GM12878 (cell line): ENCODE measurements around the gene ANKRD30A. TPM values are rescaled to one million over a fixed set of nuclear protein-coding genes. Genes with fewer than 3 reads are reported as not detected.

ENCODE experiments used
- ATAC-seq: fragments of 200-7000 bp; cut with Tn5 transposase; 3 replicates; pipeline ENCODE4 v1.9.1; 2020; ENCODE audit warnings: mild to moderate bottlenecking, moderate library complexity
- BruUV-seq: library from RNA; stranded (reverse); fragments of 400-500 nt; replicated peaks from 2 replicates; lab custom pipeline; 2021; lab: Mats Ljungman, UMichigan
- CTCF ChIA-PET: fragments of 300-600 bp; sonication (Branson Sonifier 250); formaldehyde crosslinking; extraction: SDS; loops from one replicate; lab custom pipeline; 2021; ENCODE audit warnings: inconsistent platforms; lab: Yijun Ruan, JAX
- POLR2A ChIA-PET: fragments of 350-600 bp; formaldehyde crosslinking; extraction: SDS; loops from one replicate; lab custom pipeline; 2021; ENCODE audit warnings: inconsistent platforms; lab: Charles Lee
- RAD21 ChIA-PET: fragments of 300-600 bp; sonication (Branson Sonifier 250); formaldehyde crosslinking; loops from one replicate; lab custom pipeline; 2023; ENCODE audit warnings: antibody characterized with exemption; ENCODE audit not compliant: unreplicated experiment; lab: Charles Lee
- SMC1A ChIA-PET: fragments of 300-600 bp; sonication (Branson Sonifier 250); formaldehyde crosslinking; loops from one replicate; lab custom pipeline; 2023; ENCODE audit not compliant: unreplicated experiment, uncharacterized antibody; lab: Charles Lee
- DNase-seq: peaks from one replicate; pipeline ENCODE4 v3.0.0-alpha.2; 2011; ENCODE audit warnings: low read depth, low spot score
- FAIRE-seq: peaks from 3 replicates; lab custom pipeline; 2011; peaks lifted over from hg19 to GRCh38; lab: Jason Lieb, UNC
- H2AFZ ChIP-seq: 2 replicates; pipeline ENCODE4 v1.6.0; 2011; ENCODE audit warnings: low read depth, low read length, control low read depth; ENCODE audit not compliant: control insufficient read depth
- H3K27ac ChIP-seq: 2 replicates; pipeline ENCODE4 v1.5.1; 2011; ENCODE audit warnings: control low read depth; ENCODE audit not compliant: control insufficient read depth, insufficient read depth
- H3K27me3 ChIP-seq, 2 experiments: replicated peaks in 1 of 2; 2 replicates each; pipeline versions ENCODE4 v1.6.0 to v1.6.1; 2011; ENCODE audit warnings: low read length in 1 of 2; ENCODE audit not compliant: control insufficient read depth in 2 of 2, insufficient read depth in 2 of 2
- H3K36me3 ChIP-seq, 2 experiments: 2 replicates each; pipeline ENCODE4 v1.5.1; 2011; ENCODE audit warnings: low read length in 1 of 2; ENCODE audit not compliant: control insufficient read depth in 2 of 2, insufficient read depth in 2 of 2
- H3K4me1 ChIP-seq: 2 replicates; pipeline ENCODE4 v1.6.1; 2011; ENCODE audit warnings: mild to moderate bottlenecking, low read length, moderate library complexity, mixed read lengths; ENCODE audit not compliant: control insufficient read depth, insufficient read depth
- H3K4me2 ChIP-seq: 2 replicates; pipeline ENCODE4 v1.6.0; 2011; ENCODE audit warnings: control low read depth; ENCODE audit not compliant: control insufficient read depth, insufficient read depth
- H3K4me3 ChIP-seq: fragments of 200-600 bp; sonication (generic); 2 replicates; pipeline ENCODE4 v1.5.1; 2016
- H3K79me2 ChIP-seq: 2 replicates; pipeline ENCODE4 v1.6.0; 2011; ENCODE audit warnings: low read length; ENCODE audit not compliant: control insufficient read depth, insufficient read depth
- H3K9ac ChIP-seq: 2 replicates; pipeline ENCODE4 v1.8.0; 2011; ENCODE audit warnings: low read length, control low read depth, mixed read lengths; ENCODE audit not compliant: control insufficient read depth, insufficient read depth
- H3K9me3 ChIP-seq: replicated peaks from 3 replicates; pipeline ENCODE4 v1.5.1; 2011; ENCODE audit warnings: mild to moderate bottlenecking, low read length; ENCODE audit not compliant: control insufficient read depth, insufficient read depth
- H4K20me1 ChIP-seq: 2 replicates; pipeline ENCODE4 v1.6.0; 2011; ENCODE audit not compliant: control insufficient read depth, insufficient read depth
- ASH2L ChIP-seq: fragments of 300-600, 200-600 bp; sonication (generic); IDR thresholded peaks from 2 replicates; pipeline ENCODE4 v1.6.1; 2017; ENCODE audit warnings: low read depth, mild to moderate bottlenecking, borderline replicate concordance
- BCL11A ChIP-seq: IDR thresholded peaks from 2 replicates; pipeline ENCODE4 v1.6.1; 2011; ENCODE audit warnings: low read depth, low read length
- CBX3 ChIP-seq: fragments of 200-600 bp; sonication (generic); IDR thresholded peaks from 2 replicates; pipeline ENCODE4 v1.6.1; 2016; ENCODE audit warnings: low read depth, borderline replicate concordance
- JUND ChIP-seq: IDR thresholded peaks from 2 replicates; pipeline ENCODE4 v1.6.1; 2012; ENCODE audit warnings: low read depth, mild to moderate bottlenecking, low read length, improper control_type of control experiment, moderate library complexity
- KLF5 ChIP-seq: fragments of 450-650 bp; IDR thresholded peaks from 2 replicates; pipeline ENCODE4 v1.6.1; 2014; ENCODE audit warnings: mild to moderate bottlenecking; ENCODE audit not compliant: partially characterized antibody
- LARP7 ChIP-seq: fragments of 450-650 bp; IDR thresholded peaks from 2 replicates; pipeline ENCODE4 v1.6.1; 2017; ENCODE audit warnings: mild to moderate bottlenecking
- MEF2A ChIP-seq: IDR thresholded peaks from 2 replicates; pipeline ENCODE4 v1.6.1; 2011; ENCODE audit warnings: low read depth, mild to moderate bottlenecking, low read length, moderate library complexity; ENCODE audit not compliant: insufficient read depth
- MTA2 ChIP-seq: fragments of 450-650 bp; IDR thresholded peaks from 2 replicates; pipeline ENCODE4 v1.6.1; 2016; ENCODE audit warnings: low read depth, mild to moderate bottlenecking, moderate library complexity
- POLR2AphosphoS5 ChIP-seq: IDR thresholded peaks from 2 replicates; pipeline ENCODE4 v1.6.1; 2011; ENCODE audit warnings: mild to moderate bottlenecking, low read length, inconsistent platforms
- RUNX3 ChIP-seq: IDR thresholded peaks from 2 replicates; pipeline ENCODE4 v1.6.1; 2012; ENCODE audit warnings: low read length, inconsistent platforms
- SIN3A ChIP-seq: IDR thresholded peaks from 2 replicates; pipeline ENCODE4 v1.6.1; 2012; ENCODE audit warnings: low read depth, low read length, improper control_type of control experiment
- SIX5 ChIP-seq: IDR thresholded peaks from 2 replicates; pipeline ENCODE4 v1.6.1; 2011; ENCODE audit warnings: mild to moderate bottlenecking, low read depth, low read length, moderate library complexity; ENCODE audit not compliant: severe bottlenecking
- TAF1 ChIP-seq: IDR thresholded peaks from 2 replicates; pipeline ENCODE4 v1.6.1; 2011; ENCODE audit warnings: mild to moderate bottlenecking, low read depth, low read length, borderline replicate concordance
- TCF3 ChIP-seq: IDR thresholded peaks from 2 replicates; pipeline ENCODE4 v1.6.1; 2012; ENCODE audit warnings: low read depth, mild to moderate bottlenecking, low read length, borderline replicate concordance; ENCODE audit not compliant: insufficient read depth
- WRNIP1 ChIP-seq: IDR thresholded peaks from 2 replicates; pipeline ENCODE4 v1.6.1; 2011; ENCODE audit warnings: low read depth, low read length, improper control_type of control experiment, borderline replicate concordance
- ZNF384 ChIP-seq: IDR thresholded peaks from 2 replicates; pipeline ENCODE4 v1.6.1; 2012; ENCODE audit warnings: low read depth, mild to moderate bottlenecking, low read length, improper control_type of control experiment, borderline replicate concordance
- ZNF622 ChIP-seq: fragments of 450-650 bp; IDR thresholded peaks from 2 replicates; pipeline ENCODE4 v1.6.1; 2017; ENCODE audit warnings: mild to moderate bottlenecking, inconsistent platforms
- in situ Hi-C: fragments of 300-500 bp; cut with MboI; formaldehyde crosslinking; loops from 9 replicates; pipeline ENCODE4 v1.14.3; 2018; ENCODE audit warnings: mixed read lengths
- intact Hi-C: fragments of 100-400 bp; cut with micrococcal nuclease; formaldehyde crosslinking; loops from one replicate; pipeline ENCODE4 v1.14.2; 2022; ENCODE audit not compliant: unreplicated experiment
- polyA plus RNA-seq, 11 experiments: library from polyadenylated mRNA; depleted of rRNA in 4 of 11; unstranded in 6 of 11; stranded (reverse) in 5 of 11; fragments of >200 nt; fragmentation: Nextera tagmentation in 4 of 11; fragmentation: Illumina TruSeq in 1 of 11; extraction: Ambion mirVana in 4 of 11; extraction: Trizol in 1 of 11; gene quantifications; 1 replicate in 1 of 11; 2 replicates in 10 of 11; pipeline versions ENCODE4 v1.2.1 to v1.2.3, GENCODE V29; 2011 to 2016; ENCODE audit warnings: inconsistent platforms in 2 of 11, missing spikeins in 2 of 11, low read depth in 1 of 11
- total RNA-seq, 4 experiments: library from RNA; depleted of rRNA in 3 of 4; stranded (reverse); fragments of >200 nt in 3 of 4; fragmentation: Illumina TruSeq in 1 of 4; extraction: Trizol in 1 of 4; gene quantifications; 2 replicates each; pipeline versions ENCODE4 v1.2.1 to v1.2.3, GENCODE V29; 2013 to 2021
- TF ChIP-seq, protein P1 (sequence below): fragments of 450-650 bp; IDR thresholded peaks from 2 replicates; pipeline ENCODE4 v1.6.1; 2014; ENCODE audit warnings: mild to moderate bottlenecking
- TF ChIP-seq, protein P2 (sequence below): IDR thresholded peaks from 2 replicates; pipeline ENCODE4 v1.6.1; 2012; ENCODE audit warnings: low read length, inconsistent platforms
- TF ChIP-seq, protein P3 (sequence below): fragments of 450-650 bp; IDR thresholded peaks from 2 replicates; pipeline ENCODE4 v1.6.1; 2016; ENCODE audit warnings: mild to moderate bottlenecking, moderate library complexity, borderline replicate concordance

The ANKRD30A gene
- total and polyA plus RNA-seq, 10 of the 15 experiments (the other 5 are each of a cell fraction or from before 2014, with no cell fraction given), result 0.22 to 3.4 (median 0.74) TPM

DNA sequence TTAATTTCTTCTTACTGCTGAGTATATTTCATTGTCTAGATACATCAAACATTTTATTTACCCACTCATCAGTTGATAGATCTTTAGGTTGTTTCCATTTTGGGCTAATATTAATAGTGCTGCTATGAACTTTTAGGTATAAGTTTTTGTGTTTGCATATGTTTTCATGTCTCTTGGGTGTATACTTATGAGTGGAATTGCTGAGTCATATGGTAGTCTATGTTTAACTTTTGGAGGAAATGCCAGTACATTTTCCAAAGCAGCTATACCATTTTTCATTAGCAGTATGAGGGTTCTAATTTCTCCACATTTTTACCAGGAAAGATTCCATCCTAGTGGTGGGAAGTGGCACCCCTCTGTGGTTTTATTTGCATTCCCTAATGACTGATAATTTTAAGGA is 101.1 kb downstream of the ANKRD30A start:
- Histone ChIP-seq H3K4me2 (no peak overlapping the region), H3K9me3 (no peaks in the 10 kb centered on the region), H3K36me3 (no peaks in the 10 kb centered on the region), H2AFZ (no peak overlapping the region), H3K4me1 (no peaks in the 10 kb centered on the region), H3K79me2 (no peaks in the 10 kb centered on the region), H3K9ac (no peak overlapping the region), H3K27ac (no peak overlapping the region), H3K4me3 (no peak overlapping the region), H4K20me1 (no peaks in the 10 kb centered on the region), H3K27me3 (no peaks in the 10 kb centered on the region)
- ChIA-PET POLR2A (no interaction called here), CTCF (no interaction called here), RAD21 (no interaction called here), SMC1A (interaction anchor here (1.1 kb wide), 1 partner anchor 8 kb away, joined by 3 read pairs; no protein-coding TSS in a partner anchor)
- FAIRE-seq (no peak), DNase-seq (no peak), ATAC-seq (no peak)
- in situ Hi-C loops (no loop called here), intact Hi-C loops (no loop called here)
- TF ChIP-seq JUND (no peak), WRNIP1 (no peak), MEF2A (no peak), CBX3 (no peak), MTA2 (no peak), ZNF384 (no peak), SIN3A (no peak), KLF5 (no peak), SIX5 (no peak), ZNF622 (no peak), RUNX3 (no peak), BCL11A (no peak), TCF3 (no peak), ASH2L (no peak), TAF1 (no peak), LARP7 (no peak), POLR2AphosphoS5 (no peak)
- TF ChIP-seq, protein P1, sequence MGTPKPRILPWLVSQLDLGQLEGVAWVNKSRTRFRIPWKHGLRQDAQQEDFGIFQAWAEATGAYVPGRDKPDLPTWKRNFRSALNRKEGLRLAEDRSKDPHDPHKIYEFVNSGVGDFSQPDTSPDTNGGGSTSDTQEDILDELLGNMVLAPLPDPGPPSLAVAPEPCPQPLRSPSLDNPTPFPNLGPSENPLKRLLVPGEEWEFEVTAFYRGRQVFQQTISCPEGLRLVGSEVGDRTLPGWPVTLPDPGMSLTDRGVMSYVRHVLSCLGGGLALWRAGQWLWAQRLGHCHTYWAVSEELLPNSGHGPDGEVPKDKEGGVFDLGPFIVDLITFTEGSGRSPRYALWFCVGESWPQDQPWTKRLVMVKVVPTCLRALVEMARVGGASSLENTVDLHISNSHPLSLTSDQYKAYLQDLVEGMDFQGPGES, result no peak
- TF ChIP-seq, protein P2, sequence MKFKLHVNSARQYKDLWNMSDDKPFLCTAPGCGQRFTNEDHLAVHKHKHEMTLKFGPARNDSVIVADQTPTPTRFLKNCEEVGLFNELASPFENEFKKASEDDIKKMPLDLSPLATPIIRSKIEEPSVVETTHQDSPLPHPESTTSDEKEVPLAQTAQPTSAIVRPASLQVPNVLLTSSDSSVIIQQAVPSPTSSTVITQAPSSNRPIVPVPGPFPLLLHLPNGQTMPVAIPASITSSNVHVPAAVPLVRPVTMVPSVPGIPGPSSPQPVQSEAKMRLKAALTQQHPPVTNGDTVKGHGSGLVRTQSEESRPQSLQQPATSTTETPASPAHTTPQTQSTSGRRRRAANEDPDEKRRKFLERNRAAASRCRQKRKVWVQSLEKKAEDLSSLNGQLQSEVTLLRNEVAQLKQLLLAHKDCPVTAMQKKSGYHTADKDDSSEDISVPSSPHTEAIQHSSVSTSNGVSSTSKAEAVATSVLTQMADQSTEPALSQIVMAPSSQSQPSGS, result no peak
- TF ChIP-seq, protein P3, sequence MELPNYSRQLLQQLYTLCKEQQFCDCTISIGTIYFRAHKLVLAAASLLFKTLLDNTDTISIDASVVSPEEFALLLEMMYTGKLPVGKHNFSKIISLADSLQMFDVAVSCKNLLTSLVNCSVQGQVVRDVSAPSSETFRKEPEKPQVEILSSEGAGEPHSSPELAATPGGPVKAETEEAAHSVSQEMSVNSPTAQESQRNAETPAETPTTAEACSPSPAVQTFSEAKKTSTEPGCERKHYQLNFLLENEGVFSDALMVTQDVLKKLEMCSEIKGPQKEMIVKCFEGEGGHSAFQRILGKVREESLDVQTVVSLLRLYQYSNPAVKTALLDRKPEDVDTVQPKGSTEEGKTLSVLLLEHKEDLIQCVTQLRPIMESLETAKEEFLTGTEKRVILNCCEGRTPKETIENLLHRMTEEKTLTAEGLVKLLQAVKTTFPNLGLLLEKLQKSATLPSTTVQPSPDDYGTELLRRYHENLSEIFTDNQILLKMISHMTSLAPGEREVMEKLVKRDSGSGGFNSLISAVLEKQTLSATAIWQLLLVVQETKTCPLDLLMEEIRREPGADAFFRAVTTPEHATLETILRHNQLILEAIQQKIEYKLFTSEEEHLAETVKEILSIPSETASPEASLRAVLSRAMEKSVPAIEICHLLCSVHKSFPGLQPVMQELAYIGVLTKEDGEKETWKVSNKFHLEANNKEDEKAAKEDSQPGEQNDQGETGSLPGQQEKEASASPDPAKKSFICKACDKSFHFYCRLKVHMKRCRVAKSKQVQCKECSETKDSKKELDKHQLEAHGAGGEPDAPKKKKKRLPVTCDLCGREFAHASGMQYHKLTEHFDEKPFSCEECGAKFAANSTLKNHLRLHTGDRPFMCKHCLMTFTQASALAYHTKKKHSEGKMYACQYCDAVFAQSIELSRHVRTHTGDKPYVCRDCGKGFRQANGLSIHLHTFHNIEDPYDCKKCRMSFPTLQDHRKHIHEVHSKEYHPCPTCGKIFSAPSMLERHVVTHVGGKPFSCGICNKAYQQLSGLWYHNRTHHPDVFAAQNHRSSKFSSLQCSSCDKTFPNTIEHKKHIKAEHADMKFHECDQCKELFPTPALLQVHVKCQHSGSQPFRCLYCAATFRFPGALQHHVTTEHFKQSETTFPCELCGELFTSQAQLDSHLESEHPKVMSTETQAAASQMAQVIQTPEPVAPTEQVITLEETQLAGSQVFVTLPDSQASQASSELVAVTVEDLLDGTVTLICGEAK, result no peak
- no TSS peak for BruUV-seq
